GM12872 (cell line): ENCODE data around the gene ACTC1.

Source experiments
- CTCF ChIP-seq: IDR thresholded peaks from 3 replicates; pipeline ENCODE4 v1.5.1; 2011; ENCODE audit warnings: low read depth, mild to moderate bottlenecking, low read length, moderate library complexity; ENCODE audit not compliant: insufficient read depth

The ACTC1 gene

DNA sequence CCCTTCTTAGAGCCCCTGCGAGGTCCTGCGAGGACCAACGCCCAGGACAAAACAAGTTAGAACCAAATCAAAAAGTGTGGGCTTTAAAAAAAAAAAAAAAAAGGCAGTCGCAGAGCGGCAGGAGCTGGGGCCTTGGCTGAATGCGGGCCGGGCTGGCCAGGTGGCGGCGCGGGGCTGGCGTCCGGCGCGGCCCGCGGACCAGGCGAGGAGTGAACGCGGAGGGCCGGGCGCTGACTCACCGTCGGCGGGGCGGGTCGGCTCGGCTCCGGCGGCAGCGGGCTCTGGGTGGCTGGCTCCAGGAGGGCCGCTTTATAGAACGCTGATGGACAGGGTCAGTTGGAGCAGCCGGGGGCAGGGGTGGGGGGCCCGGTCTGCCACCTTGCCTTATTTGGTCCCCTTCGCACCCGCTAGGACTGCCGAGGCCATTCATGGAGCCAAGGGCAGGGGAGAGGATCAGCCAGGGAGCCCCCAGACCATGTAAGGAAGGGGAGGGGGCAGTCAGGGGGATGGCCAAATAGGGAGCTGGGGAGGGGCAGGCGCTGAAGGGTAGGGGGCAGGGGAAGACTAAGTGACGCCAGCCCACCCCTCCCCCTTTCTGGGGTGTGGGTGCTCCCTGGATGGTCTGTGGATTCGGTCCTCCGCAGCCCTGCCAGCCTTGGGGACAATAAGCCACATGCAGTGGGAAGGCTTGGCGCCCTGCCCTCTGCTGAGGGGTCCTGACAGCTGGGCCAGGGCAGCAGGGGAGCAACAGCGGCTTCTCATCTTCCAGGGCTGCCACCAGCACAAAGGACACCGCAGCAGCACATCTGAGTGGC, at the start of gene ACTC1:
Gene ACTC1 (minus strand): TSS at position 283 of the 815 bp plus-strand sequence. CDS start 741 bp downstream, outside the sequence.
- no peak for TF ChIP-seq CTCF

- TF ChIP-seq CTCF = no peak
Measured at GRCh38 chr15:34841262-34841725, 45.9 kb upstream of the ACTC1 start.

- TF ChIP-seq CTCF = no peak
Measured at GRCh38 chr15:34838282-34838681, 42.9 kb upstream of the ACTC1 start.

DNA sequence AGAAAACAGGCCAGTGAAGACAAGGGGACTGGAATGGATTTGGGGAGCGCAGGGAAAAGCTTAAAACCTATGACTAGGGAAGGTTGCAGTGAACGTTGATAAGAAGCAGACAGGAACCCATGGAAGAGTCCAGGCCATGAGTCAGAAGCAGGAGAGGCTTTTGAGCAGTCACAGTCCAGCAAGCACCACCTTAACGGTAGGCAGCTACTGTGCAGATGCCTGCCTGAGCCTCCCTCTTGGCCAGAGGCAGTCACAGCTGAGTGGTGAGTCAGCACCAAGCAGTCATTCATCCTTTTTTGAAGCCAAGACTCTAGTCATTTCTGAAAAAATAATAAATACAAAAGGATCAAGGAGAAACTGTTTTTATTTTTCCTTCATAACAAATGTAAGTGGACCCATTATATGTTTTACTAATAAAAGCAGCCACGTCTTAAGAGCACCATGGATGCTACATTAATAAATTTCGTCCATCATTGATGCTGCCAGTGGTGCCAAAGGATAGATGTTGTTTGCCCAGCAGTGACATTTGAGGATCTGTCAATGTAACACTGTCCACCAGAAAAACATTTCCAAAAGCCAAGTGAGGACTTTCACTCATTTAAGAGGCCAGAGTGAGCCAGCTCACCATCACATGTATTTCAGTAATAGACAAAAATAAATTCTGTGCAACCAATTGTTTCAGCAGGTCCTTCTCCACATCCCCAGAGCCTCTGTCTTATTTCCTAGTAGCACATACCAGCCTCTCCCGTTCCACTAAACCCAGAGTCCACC, 42.1 kb upstream of the ACTC1 start:
- TF ChIP-seq CTCF = no peak

GRCh38 chr15:34828145-34828911, 33.0 kb upstream of the ACTC1 start:
- TF ChIP-seq CTCF = no peak

DNA sequence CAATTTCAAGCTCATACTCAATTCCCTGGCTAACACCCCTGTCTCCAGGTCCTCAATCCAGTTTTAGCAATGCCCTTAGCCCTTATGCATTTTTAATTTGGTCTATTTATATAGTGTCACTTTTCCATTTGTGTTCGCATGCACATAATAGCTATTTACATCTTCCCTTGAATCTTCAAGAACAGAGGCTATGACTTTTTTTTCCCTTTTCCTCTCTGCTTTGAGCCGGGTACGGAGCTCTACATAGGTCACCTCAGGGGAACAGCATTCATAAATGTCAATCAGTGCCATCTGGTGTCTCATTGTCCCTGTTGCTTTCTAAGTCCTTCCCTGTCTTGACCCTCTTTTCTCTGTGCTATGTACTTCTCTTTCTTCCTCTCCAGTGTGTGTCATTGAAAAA, 26.5 kb upstream of the ACTC1 start:
- no peak for TF ChIP-seq CTCF

DNA sequence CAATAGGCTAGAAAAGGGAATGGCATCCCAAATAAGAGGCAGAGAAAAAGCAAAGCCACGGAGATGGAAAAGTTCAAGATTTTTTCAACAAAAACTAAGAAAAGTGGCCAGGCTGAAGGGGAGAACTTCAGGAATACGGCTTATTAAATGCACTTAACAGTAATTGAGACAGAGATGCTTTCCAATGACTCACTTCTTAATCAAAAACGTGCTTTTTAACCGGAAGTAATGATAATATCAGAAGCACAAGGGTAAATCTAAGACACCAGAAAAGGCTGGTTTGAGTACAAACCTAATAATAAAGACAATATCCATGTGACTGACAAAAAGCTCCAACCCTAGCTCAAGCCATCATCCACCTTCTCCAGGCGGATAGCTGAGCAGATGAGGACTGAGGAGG, 24.8 kb upstream of the ACTC1 start:
- no peak for TF ChIP-seq CTCF
